Stomach (tissue), 4 donors: Measurements from ENCODE around the gene PRXL2A.

Source experiments
- EP300 ChIP-seq: sonication (generic); formaldehyde crosslinking; IDR thresholded peaks from one replicate; pipeline ENCODE4 v1.6.1; 2017; ENCODE audit warnings: antibody characterized with exemption
- POLR2A ChIP-seq, 4 donors: fragments of 450-650 bp; IDR thresholded peaks; one replicate each; pipeline ENCODE4 v1.6.1; 2016; ENCODE audit warnings: antibody characterized with exemption in 4 of 4, control low read depth in 2 of 4, mild to moderate bottlenecking in 1 of 4, moderate library complexity in 1 of 4
- POLR2AphosphoS5 ChIP-seq, 3 donors: sonication (generic); formaldehyde crosslinking; IDR thresholded peaks; one replicate each; pipeline ENCODE4 v1.6.1; 2016; ENCODE audit warnings: antibody characterized with exemption in 3 of 3
- TF ChIP-seq, protein P1 (sequence below), 7 experiments: fragments of 450-650 bp in 4 of 7; fragments of 200-600 bp in 3 of 7; sonication (generic) in 3 of 7; IDR thresholded peaks; one replicate each; pipeline ENCODE4 v1.5.1; 2016 to 2019; ENCODE audit warnings: antibody characterized with exemption in 7 of 7, control low read depth in 2 of 7, mild to moderate bottlenecking in 1 of 7

DNA sequence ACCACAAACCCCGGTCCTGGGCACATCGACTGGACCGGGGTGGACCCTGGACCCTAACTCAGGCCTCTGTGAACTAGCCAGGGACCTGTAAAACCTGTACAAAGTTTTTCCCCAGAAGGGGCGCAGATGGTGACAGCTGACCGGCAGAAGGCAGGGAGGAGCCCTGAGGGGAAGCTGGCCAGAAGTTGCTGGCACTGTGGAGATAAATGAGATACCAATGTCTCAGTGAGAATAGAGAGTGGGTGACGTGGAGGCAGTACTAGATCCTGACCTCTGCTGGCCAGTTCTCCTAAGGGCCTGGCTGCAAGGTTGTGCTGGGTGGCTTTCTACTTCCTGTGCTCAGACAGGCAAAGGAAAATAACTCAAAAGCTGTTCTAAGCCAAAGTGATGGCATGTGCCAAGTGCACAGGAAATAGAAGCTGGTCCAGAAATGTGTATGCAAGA is 35.2 kb downstream of the PRXL2A start:
- TF ChIP-seq, protein P1, sequence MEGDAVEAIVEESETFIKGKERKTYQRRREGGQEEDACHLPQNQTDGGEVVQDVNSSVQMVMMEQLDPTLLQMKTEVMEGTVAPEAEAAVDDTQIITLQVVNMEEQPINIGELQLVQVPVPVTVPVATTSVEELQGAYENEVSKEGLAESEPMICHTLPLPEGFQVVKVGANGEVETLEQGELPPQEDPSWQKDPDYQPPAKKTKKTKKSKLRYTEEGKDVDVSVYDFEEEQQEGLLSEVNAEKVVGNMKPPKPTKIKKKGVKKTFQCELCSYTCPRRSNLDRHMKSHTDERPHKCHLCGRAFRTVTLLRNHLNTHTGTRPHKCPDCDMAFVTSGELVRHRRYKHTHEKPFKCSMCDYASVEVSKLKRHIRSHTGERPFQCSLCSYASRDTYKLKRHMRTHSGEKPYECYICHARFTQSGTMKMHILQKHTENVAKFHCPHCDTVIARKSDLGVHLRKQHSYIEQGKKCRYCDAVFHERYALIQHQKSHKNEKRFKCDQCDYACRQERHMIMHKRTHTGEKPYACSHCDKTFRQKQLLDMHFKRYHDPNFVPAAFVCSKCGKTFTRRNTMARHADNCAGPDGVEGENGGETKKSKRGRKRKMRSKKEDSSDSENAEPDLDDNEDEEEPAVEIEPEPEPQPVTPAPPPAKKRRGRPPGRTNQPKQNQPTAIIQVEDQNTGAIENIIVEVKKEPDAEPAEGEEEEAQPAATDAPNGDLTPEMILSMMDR (IDR thresholded peaks at IDR 0.05), result no peak
- no peak for TF ChIP-seq POLR2AphosphoS5 (IDR thresholded peaks at IDR 0.05)
- TF ChIP-seq EP300, result no peak
- TF ChIP-seq POLR2A (IDR thresholded peaks at IDR 0.05), result no peak
